Ovary (tissue), 3 donors: ENCODE data around the gene DDIT3.

Source experiments
- CTCF ChIP-seq, 3 donors: fragments of 450-650 bp in 2 of 3; fragments of 200-600 bp in 1 of 3; IDR thresholded peaks; one replicate each; pipeline versions ENCODE4 v1.5.1 to v1.8.0; 2016 to 2022; ENCODE audit warnings: antibody characterized with exemption in 3 of 3, mild to moderate bottlenecking in 1 of 3
- POLR2A ChIP-seq: fragments of 450-650 bp; IDR thresholded peaks from one replicate; pipeline ENCODE4 v1.6.1; 2017; ENCODE audit warnings: antibody characterized with exemption, mild to moderate bottlenecking, moderate library complexity
- donor health status: DM: no; HTN: no; CAD: no.

GRCh38 chr12:57545809-57546437 lies 25.6 kb upstream of the DDIT3 start:
- TF ChIP-seq POLR2A = no peak
- no peak for TF ChIP-seq CTCF (IDR thresholded peaks at IDR 0.05)
